H9 (cell line): Measurements from ENCODE around the gene CDYL. TPM values are rescaled to one million over a fixed set of nuclear protein-coding genes. Genes with fewer than 3 reads are reported as not detected.
A peak's percentile ranks its signal among the peaks of the same experiment; 100 is the strongest.

Experiments used
- DNase-seq: peaks from one replicate; pipeline ENCODE4 v3.0.0-alpha.2; 2017
- H2AFZ ChIP-seq: one replicate; pipeline ENCODE4 v1.6.1; 2013; ENCODE audit warnings: mild to moderate bottlenecking, low read length, control low read depth, moderate library complexity
- H2AK5ac ChIP-seq: 2 replicates; pipeline ENCODE4 v1.6.1; 2013; ENCODE audit warnings: low read length, control low read depth, mixed read lengths; ENCODE audit not compliant: insufficient read length
- H2BK120ac ChIP-seq: one replicate; pipeline ENCODE4 v1.6.1; 2013; ENCODE audit warnings: low read depth, mild to moderate bottlenecking, low read length, control low read depth, inconsistent platforms; ENCODE audit not compliant: poor library complexity, severe bottlenecking
- H2BK12ac ChIP-seq: 2 replicates; pipeline ENCODE4 v1.6.1; 2013; ENCODE audit warnings: low read length, control low read depth, mixed read lengths, low read depth; ENCODE audit not compliant: insufficient read length
- H2BK15ac ChIP-seq: 2 replicates; pipeline ENCODE4 v1.6.1; 2013; ENCODE audit warnings: low read depth, low read length, control low read depth
- H2BK20ac ChIP-seq: one replicate; pipeline ENCODE4 v1.6.1; 2013; ENCODE audit warnings: low read depth, mild to moderate bottlenecking, low read length, control low read depth, inconsistent platforms; ENCODE audit not compliant: poor library complexity, severe bottlenecking
- H2BK5ac ChIP-seq: 2 replicates; pipeline ENCODE4 v1.6.1; 2013; ENCODE audit warnings: low read length, control low read depth, mixed read lengths; ENCODE audit not compliant: insufficient read length
- H3K14ac ChIP-seq: 2 replicates; pipeline ENCODE4 v1.6.1; 2013; ENCODE audit warnings: low read length, control low read depth; ENCODE audit not compliant: insufficient read depth
- H3K18ac ChIP-seq: 2 replicates; pipeline ENCODE4 v1.6.1; 2013; ENCODE audit warnings: low read depth, mild to moderate bottlenecking, mixed read lengths, low read length, control low read depth; ENCODE audit not compliant: insufficient read length
- H3K23ac ChIP-seq: 2 replicates; pipeline ENCODE4 v1.6.1; 2013; ENCODE audit warnings: low read length, control low read depth, mixed read lengths, low read depth; ENCODE audit not compliant: insufficient read length
- H3K23me2 ChIP-seq: 2 replicates; pipeline ENCODE4 v1.6.1; 2013; ENCODE audit warnings: low read depth, mild to moderate bottlenecking, mixed read lengths, low read length, control low read depth; ENCODE audit not compliant: insufficient read length, poor library complexity, severe bottlenecking
- H3K27ac ChIP-seq: 2 replicates; pipeline ENCODE4 v1.5.1; 2013; ENCODE audit warnings: low read length, control low read depth, mixed read lengths, low read depth; ENCODE audit not compliant: insufficient read length
- H3K27me3 ChIP-seq: 2 replicates; pipeline ENCODE4 v1.6.1; 2013; ENCODE audit warnings: low read length, control low read depth, inconsistent platforms; ENCODE audit not compliant: insufficient read depth
- H3K4ac ChIP-seq: 2 replicates; pipeline ENCODE4 v1.6.1; 2013; ENCODE audit warnings: low read depth, mild to moderate bottlenecking, control low read depth, inconsistent platforms, low read length, moderate library complexity
- H3K4me1 ChIP-seq: 2 replicates; pipeline ENCODE4 v1.6.1; 2013; ENCODE audit warnings: low read length, control low read depth, inconsistent platforms; ENCODE audit not compliant: insufficient read depth
- H3K4me2 ChIP-seq: 2 replicates; pipeline ENCODE4 v1.6.1; 2013; ENCODE audit warnings: low read length, control low read depth, mixed read lengths; ENCODE audit not compliant: insufficient read length, insufficient read depth
- H3K56ac ChIP-seq: 2 replicates; pipeline ENCODE4 v1.6.1; 2013; ENCODE audit warnings: low read depth, mild to moderate bottlenecking, mixed read lengths, low read length, control low read depth; ENCODE audit not compliant: insufficient read length
- H3K79me1 ChIP-seq: 2 replicates; pipeline ENCODE4 v1.6.1; 2013; ENCODE audit warnings: low read depth, mild to moderate bottlenecking, moderate library complexity, low read length, control low read depth, inconsistent platforms; ENCODE audit not compliant: insufficient read depth, poor library complexity, severe bottlenecking
- H3K79me2 ChIP-seq: 2 replicates; pipeline ENCODE4 v1.6.1; 2013; ENCODE audit warnings: low read length, control low read depth, inconsistent platforms; ENCODE audit not compliant: insufficient read depth
- H3K9ac ChIP-seq: 2 replicates; pipeline ENCODE4 v1.6.1; 2013; ENCODE audit warnings: low read length, control low read depth, mixed read lengths; ENCODE audit not compliant: insufficient read length; ENCODE audit errors: extremely low read depth
- H3K9me3 ChIP-seq: one replicate; pipeline ENCODE4 v1.6.1; 2013; ENCODE audit warnings: low read depth, low read length, inconsistent platforms; ENCODE audit not compliant: control insufficient read depth
- H3T11ph ChIP-seq: one replicate; pipeline ENCODE4 v1.6.1; 2013; ENCODE audit warnings: mild to moderate bottlenecking, low read length, control low read depth, inconsistent platforms
- H4K20me1 ChIP-seq: one replicate; pipeline ENCODE4 v1.6.1; 2013; ENCODE audit not compliant: control insufficient read depth, insufficient read length, insufficient read depth
- H4K5ac ChIP-seq: 2 replicates; pipeline ENCODE4 v1.6.1; 2013; ENCODE audit warnings: low read depth, mild to moderate bottlenecking, mixed read lengths, low read length, control low read depth; ENCODE audit not compliant: insufficient read length
- H4K8ac ChIP-seq: replicated peaks from 2 replicates; pipeline ENCODE4 v1.6.1; 2013; ENCODE audit warnings: low read length, control low read depth, mixed read lengths, low read depth; ENCODE audit not compliant: insufficient read length
- H4K91ac ChIP-seq: 2 replicates; pipeline ENCODE4 v1.6.1; 2013; ENCODE audit warnings: low read depth, mild to moderate bottlenecking, moderate library complexity, mixed read lengths, low read length, control low read depth; ENCODE audit not compliant: insufficient read length
- H3K27ac Mint-ChIP-seq, 3 experiments: 2 replicates in 2 of 3; 3 replicates in 1 of 3; pipeline ENCODE4 v1.8.0; 2020 to 2021; ENCODE audit warnings: mixed read lengths in 3 of 3, mild to moderate bottlenecking in 1 of 3, moderate library complexity in 1 of 3
- H3K27me3 Mint-ChIP-seq: 2 replicates; pipeline ENCODE4 v1.8.0; 2021; ENCODE audit warnings: low read depth, mild to moderate bottlenecking, moderate library complexity, mixed read lengths
- H3K36me3 Mint-ChIP-seq, 3 experiments: 2 replicates in 2 of 3; 3 replicates in 1 of 3; pipeline ENCODE4 v1.8.0; 2020 to 2021; ENCODE audit warnings: low read depth in 3 of 3, mixed read lengths in 3 of 3; ENCODE audit not compliant: insufficient read depth in 1 of 3
- H3K4me1 Mint-ChIP-seq, 2 experiments: 2 replicates each; pipeline ENCODE4 v1.8.0; 2020; ENCODE audit warnings: mixed read lengths in 2 of 2
- H3K4me3 Mint-ChIP-seq, 2 experiments: 2 replicates in 1 of 2; 3 replicates in 1 of 2; pipeline ENCODE4 v1.8.0; 2020 to 2021; ENCODE audit warnings: mild to moderate bottlenecking in 2 of 2, mixed read lengths in 2 of 2, moderate library complexity in 1 of 2
- H3K9me3 Mint-ChIP-seq, 2 experiments: 2 replicates in 1 of 2; 3 replicates in 1 of 2; pipeline ENCODE4 v1.8.0; 2020; ENCODE audit warnings: mild to moderate bottlenecking in 2 of 2, mixed read lengths in 2 of 2, moderate library complexity in 1 of 2
- CTCF ChIP-seq: fragments of 200-600 bp; sonication (generic); conservative IDR thresholded peaks from 3 replicates; pipeline ENCODE4 v1.8.0; 2021; ENCODE audit warnings: antibody characterized with exemption, mild to moderate bottlenecking
- WGBS: extraction: QIAGEN DNeasy Blood & Tissue Kit; methylation state at CpG from one replicate; pipeline ENCODE4 v1.1.7; 2013; ENCODE audit warnings: missing lambda C conversion rate, low lambda C conversion rate, mixed read lengths; ENCODE audit not compliant: insufficient read length; ENCODE audit errors: extremely low coverage; 5-methylcytosine and 5-hydroxymethylcytosine counted together
- total RNA-seq: library from RNA; stranded (reverse); gene quantifications from 2 replicates; pipeline ENCODE4 v1.2.1, GENCODE V29; 2021

The CDYL gene
- total RNA-seq, 1 experiment from 2014 or later = 95.0 TPM

DNA sequence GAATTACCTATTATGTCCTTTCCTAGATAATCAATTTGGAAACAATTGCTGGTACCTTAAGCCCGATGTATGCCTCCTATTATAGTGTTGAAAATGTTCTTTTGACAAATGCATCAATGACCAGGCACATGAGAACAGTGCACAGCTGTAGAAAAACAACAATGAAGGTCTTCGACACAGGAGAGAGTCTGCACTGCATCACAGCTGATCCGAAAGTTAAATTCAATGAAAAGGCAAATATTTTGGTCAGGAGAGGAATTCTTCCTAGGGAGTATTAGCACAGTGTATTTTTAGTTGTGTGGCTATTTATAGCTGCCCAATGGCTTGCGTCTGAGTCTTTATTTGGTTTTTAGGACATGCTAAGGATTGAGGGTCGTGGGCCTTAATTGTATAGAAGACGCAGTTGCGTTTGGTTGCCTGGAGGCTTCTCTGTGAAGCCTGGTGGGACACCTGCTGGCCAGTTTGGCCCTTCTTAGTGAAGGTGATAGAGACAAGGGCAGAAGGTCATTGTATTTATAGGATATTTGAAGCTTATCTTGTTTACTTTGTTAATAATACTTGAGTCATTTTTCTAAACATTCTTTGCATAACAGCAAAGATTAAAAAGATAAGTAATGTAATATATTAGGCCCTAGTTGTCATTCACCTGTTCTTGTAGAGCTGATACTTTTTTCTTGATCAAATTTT, 72.3 kb downstream of the CDYL start:
- no peak overlapping the region for H2AFZ ChIP-seq
- no peak overlapping the region for H4K8ac ChIP-seq
- no peak overlapping the region for H4K91ac ChIP-seq
- H2AK5ac ChIP-seq = no peak overlapping the region
- no peak overlapping the region for H3K14ac ChIP-seq
- DNase-seq = peak; percentile 55
- H3K27me3 ChIP-seq = no peaks in the 10 kb centered on the region
- H3K27ac ChIP-seq = no peak overlapping the region
- H4K20me1 ChIP-seq = no peaks in the 10 kb centered on the region
- no peak overlapping the region for H2BK20ac ChIP-seq
- Mint-ChIP-seq H3K27ac (no peak overlapping the region), H3K27me3 (no peaks in the 10 kb centered on the region; the same call in 1 of the 2 replicates), H3K4me3 (no peak overlapping the region), H3K4me1 (peaks cover 39 to 57% of the 10 kb centered on the region in 2 experiments), H3K36me3 (peaks cover 6 to 12% (median 10%) of the 10 kb centered on the region in 3 experiments), H3K9me3 (peaks cover 7 to 10% of the 10 kb centered on the region in 2 experiments; a peak in 4 of 5 replicates)
- no peaks in the 10 kb centered on the region for H3K23me2 ChIP-seq
- no peak overlapping the region for H3K18ac ChIP-seq
- peaks cover 46% of the 10 kb centered on the region; the same call in 1 of the 2 replicates for H3K79me2 ChIP-seq
- no peak overlapping the region for H4K5ac ChIP-seq
- H3K4ac ChIP-seq = no peak overlapping the region
- H3K9me3 ChIP-seq = no peaks in the 10 kb centered on the region
- peaks cover 2% of the 10 kb centered on the region; the same call in 1 of the 2 replicates for H3K4me1 ChIP-seq
- no peak overlapping the region for H3K9ac ChIP-seq
- H3K23ac ChIP-seq = no peak overlapping the region
- peak; percentile 73 for TF ChIP-seq CTCF
- H3T11ph ChIP-seq = no peak overlapping the region
- no CpG with 5 or more reads among the region's 7 CpGs for WGBS
- H2BK5ac ChIP-seq = no peak overlapping the region
- no peak overlapping the region for H3K4me2 ChIP-seq
- peaks cover 3% of the 10 kb centered on the region for H3K79me1 ChIP-seq
- H3K56ac ChIP-seq = no peak overlapping the region
- H2BK120ac ChIP-seq = no peak overlapping the region
- H2BK15ac ChIP-seq = no peak overlapping the region
- H2BK12ac ChIP-seq = no peak overlapping the region
